HT-29 (cell line): ENCODE results near the gene PLA2G6. TPM values are rescaled to one million over a fixed set of nuclear protein-coding genes. Genes with fewer than 3 reads are reported as not detected.
"Not testable (repeated sequence)": the region's sequence is repeated elsewhere in the genome, so short reads cannot be mapped to it uniquely, and the experiment has no call there.

ENCODE experiments used
- DNase-seq: peaks from one replicate; pipeline ENCODE4 v3.0.0-alpha.2; 2015; ENCODE audit warnings: low spot score
- total RNA-seq: library from RNA; depleted of rRNA; stranded (reverse); fragments of >200 nt; shearing (Covaris generic); gene quantifications from 2 replicates; pipeline ENCODE4 v1.2.3, GENCODE V29; 2014

Gene PLA2G6
- total RNA-seq, 1 experiment from 2014 or later, result 16.1 TPM

DNA sequence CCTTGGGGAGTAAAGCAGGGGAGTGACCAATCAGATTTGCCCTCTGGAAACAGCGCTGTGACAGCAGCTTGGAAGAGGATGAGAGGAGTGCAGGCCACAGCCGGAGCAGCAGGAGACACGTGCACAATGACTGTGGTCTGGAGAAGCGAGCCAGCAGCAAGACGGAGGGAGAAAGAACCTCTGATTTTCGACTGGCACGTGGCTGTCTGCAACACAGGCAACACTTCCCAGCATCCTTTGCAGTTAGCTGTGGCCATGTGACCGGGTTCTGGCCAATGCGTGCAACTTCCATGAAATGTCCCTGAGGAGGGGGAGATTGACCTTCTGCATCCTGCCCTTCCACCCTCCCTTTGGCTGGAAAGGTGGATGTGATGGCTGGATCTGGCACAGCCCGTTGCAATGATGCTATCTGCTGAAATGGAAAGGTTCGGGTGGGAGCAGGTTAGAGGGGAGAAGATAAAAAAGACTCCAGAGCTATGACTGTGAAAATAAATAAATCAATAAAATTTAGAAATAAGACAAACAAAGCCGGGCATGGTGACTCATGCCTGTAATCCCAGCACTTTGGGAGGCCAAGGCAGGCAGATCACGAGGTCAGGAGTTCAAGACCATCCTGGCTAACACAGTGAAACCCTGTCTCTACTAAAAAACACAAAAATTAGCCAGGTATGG is 15.6 kb downstream of the PLA2G6 start:
- no peak for DNase-seq

DNA sequence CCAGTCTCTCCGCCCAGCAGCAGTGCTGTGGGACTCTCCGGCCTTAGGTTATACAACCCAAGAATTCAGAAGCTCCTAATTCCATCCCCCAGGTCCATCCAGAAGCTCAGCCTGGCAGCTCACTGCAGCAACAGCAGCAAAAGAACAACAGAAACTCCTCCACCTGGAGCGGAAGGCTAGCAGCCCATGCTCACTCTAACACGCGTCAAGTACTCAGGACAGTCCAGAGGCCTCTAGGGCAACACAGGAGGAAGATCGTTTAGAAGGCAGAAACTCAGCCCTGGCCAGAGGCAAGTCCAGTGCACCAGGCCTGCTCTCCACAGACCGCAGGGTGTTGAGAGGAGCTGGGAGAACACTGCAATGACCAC is 17.1 kb downstream of the PLA2G6 start:
- no peak for DNase-seq

DNA sequence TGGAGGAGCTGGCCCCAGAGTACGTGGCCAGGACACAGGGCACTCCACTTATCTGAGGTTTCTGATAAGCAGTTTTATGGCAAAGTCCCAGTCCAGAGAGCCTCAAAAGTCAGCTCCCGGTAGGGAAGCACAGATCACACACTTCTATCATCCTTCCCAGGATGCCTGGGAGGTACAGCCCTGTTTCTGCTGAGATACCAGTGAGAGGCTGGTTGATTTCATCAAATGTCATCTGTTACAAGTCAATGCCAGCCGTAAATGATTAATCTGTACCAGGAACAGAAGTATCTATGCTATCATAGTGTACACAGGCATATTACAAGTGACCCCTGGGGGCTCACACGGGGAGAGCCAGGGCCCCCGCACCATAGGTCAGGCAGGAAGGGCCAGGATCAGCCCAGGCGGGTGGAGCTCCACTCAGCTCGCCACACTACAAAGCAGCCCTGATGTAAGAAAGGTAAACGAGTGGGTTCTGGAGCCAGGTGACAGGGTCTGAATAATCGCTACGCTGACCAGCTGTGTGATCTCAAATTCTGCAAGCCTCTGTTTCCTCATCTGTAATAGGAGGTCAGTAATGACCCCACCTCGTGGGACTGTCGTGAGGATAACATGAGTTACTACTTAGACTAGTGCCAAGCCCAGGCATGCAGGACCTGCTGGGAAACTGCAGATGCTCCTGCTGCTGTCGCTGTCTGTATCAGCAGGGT is 17.6 kb downstream of the PLA2G6 start:
- no peak for DNase-seq

DNA sequence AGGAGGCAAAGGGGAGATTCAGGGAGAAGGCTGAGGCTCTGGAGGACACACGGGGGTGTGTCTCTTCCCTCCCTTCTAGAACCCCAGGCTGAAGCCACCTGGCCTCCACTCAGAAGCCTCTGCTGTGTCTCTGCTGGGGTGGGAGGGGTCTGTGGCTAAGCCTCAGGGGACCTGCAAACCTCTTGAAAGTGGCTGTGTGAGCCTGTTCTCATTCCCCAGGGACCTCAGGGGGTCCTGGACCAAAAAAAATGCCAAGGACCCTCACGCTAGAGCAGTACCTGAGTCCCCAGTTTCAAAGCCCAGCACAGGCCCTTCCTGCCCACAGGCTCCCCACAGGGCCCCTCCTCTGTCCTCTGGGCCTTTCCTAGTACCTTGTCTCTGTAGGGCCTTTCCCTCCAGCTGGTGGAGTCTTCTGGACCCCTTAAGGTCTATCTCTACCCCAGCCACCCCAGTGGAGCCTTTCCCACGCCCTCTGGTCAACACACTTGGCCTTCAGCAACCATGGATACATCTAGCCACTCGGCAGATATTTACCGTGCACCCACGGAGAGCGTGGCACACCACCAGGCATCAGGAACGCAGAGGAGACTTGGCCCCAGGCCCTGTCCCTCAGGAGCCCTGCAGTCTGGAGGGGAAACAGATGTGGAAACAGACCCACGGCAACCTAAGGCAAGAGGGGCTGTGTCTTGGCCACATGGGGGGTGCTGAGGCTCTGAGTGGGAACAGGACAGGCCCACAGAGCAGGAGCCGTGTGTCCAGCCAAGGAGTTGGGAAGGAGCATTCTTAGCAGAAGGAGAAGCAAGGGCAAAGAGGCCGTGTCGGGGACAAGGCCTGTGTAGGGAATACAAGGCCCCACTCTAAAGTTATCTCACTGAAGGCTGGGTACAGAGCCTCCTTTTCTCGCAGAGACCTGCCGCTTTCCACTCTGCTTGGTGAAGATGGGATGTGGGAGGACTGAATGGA is 18.5 kb downstream of the PLA2G6 start:
- no peak for DNase-seq

DNA sequence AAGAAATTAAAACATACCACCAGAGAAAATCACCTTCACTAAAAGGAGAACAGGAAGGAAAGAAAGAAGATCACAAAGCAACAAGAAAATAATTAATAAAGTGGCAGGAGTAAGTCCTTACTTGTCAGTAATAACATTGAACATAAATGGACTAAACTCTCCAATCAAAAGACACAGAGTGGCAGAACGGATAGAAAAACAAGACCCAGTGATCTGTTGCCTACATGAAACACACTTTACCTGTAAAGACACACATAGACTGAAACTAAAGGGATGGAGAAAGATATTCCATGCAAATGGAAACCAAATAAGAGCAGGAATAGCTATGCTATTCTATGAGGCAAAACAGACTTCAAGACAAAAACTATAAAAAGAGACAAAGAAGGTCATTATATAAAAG is 25.9 kb downstream of the PLA2G6 start:
- no peak for DNase-seq

DNA sequence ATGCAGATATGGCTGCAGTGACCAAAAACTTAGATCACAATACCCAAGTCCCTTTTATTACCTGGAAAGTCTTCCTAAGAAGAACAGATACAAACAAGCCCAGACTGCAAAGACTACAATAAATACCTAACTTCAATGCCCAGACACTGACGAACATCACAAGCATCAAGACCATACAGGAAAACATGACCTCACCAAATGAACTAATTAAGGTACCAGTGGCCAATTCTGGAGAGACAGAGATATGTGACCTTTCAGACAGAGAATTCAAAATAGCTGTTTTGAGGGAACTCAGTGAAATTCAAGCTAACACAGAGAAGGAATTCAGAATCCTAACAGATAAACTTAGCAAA is 27.1 kb downstream of the PLA2G6 start:
- DNase-seq, result not testable (repeated sequence)

DNA sequence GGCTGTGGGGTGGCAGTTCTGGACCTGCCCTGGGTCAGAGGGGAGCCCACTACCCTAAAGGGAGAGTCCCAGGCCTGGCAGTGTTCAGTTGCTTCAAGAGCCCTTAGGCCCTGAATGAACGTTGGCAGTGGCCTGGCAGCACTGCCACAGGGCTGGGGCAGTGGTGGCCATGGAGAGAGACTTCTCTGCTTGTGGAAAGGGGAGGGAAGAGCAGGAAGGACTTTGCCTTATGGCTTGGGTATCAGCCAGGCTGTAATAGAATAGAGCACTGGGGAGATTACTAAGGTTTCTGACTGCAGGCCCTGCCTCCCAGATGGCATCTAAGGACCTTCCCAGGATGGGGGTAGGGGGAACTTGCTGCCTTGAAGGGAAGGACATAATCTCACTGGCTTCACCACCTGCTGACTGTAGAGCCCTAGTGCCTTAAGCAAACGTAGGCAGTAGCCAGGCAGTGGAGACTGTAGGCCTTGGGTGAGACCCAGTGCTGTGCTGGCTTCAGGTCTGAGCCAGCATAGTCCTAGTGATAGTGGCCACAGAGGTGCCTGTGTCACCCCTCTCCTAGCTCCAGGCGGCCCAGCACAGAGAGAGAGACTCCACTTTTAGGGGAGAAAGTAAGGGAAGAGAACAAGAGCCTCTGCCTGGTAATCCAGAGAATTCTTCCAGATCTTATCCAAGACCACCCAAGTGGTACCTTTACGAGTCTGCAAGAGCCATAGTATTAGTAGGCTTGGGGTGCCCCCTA is 27.6 kb downstream of the PLA2G6 start:
- peak; percentile 55 for DNase-seq

DNA sequence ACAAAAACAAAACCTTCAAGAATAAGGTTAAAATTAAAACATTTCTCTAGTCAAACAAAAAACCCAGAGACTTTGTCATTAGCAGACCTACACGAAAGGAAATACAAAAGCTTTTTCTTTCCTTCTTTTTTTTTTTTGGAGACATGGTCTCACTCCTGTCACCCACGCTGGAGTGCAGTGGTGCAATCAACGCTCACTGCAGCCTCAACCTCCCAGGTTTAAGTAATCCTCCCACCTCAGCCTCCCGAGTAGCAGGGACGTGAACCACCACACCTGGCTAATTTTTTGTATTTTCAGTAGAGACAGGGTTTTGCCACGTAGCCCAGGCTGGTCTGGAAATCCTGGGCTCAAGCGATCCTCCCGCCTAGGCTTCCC is 30.5 kb downstream of the PLA2G6 start:
- DNase-seq, result no peak

DNA sequence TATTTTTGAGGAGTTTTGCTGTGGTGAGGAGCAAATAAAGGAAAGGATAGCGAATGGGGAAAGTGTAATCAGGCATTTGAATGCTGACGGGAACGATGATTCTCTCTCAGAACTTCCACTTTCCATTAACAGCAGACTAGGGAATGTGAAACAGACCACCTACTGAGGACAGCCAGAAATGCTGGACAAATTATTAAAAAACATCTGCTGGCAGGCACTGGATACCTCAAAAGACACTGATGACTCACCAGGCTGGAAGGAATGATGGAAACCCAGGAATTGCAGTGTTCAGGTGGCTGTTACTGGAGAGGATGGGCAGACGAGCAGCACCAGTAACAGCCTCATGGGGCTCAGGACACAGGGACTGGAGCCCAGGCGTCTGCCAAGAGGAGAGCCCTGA is 33.4 kb downstream of the PLA2G6 start:
- DNase-seq, result no peak

DNA sequence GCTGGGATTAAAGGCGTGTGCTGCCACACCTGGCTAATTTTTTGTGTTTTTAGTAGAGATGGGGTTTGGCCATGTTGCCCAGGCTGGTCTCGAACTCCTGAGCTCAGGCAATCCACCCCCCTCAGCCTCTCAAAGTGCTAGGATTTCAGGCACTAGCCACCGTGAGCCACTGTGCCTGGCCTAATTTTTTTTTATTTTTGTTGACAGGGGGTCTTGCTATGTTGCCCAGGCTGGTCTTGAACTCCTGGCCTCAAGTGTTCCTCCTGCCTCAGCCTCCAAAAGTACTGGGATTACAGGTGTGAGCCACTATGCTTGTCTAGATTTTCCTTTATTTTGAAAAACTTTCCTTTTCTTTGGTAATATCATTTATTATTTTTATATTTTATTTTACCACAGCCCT is 35.5 kb downstream of the PLA2G6 start:
- DNase-seq, result not testable (repeated sequence)

DNA sequence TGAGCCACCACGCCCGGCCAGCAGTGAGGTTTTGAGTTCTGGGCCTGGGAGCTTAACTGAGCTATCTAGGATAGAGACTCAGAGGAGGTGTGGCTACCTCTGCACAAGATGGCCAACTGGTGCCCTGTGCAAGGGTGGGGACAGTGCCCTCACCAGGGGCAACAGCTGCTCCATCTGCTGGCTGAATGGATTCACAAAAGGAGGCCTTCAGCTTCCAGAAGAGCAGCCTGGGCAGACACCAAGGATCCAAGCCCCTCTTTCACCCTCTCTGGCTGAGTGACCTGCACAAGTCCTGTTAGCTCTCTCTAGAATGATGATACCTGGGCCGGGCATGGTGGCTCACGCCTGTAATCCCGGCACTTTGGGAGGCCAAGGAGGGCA is 37.6 kb downstream of the PLA2G6 start:
- DNase-seq, result peak; percentile 50

DNA sequence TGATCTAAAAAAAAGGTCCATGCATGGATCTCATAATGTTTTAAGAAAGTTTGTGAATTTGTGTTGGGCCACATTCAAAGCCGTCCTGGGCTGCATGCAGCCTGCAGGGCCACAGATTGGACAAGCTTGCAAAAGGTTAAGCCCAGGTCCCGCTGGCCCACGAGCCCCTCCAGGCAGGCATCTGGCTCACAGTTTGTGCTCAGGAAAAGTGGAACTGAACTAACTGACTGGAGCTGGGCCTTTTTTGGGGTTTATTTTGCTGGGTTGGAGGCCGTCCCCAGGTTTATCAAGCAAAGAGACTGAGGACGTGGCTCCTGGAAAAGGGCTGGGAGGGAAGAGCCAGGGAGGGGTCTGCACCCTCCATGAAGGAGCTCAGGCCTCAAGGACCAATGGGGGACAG is 39.0 kb downstream of the PLA2G6 start:
- no peak for DNase-seq

DNA sequence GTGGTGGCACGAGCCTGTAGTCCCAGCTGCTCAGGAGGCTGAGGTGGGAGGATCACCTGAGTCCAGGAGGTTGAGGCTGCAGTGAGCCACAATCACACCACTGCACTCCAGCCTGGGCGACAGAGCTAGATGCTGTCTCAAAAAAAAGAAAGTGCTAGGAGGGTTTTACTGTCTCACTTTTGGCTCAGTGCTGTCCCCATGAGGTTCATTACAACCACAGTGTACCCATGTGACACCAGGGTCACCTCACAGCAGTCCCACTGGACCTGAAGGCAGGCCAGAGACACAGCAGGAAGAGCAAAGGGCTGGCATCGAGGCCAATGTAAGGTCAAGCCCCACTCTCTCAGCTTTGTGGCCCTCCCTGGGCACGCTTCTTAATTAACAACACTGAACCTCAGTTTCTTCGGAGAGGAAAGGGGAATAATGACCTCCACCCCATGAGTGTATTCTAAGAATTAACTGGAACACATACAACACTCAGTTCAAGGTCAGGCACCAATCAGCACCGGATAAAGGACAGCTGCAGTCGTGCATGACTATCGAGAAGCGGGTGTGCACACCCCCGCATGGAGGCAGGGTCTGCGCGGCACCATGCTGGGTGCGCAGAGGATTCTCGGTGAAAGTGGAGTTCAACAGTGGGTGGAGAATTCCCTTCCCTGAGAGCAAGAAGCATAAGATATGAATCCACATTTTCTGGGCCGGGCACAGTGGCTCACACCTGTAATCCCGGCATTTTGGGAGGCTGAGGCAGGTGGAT is 40.2 kb downstream of the PLA2G6 start:
- DNase-seq, result no peak

DNA sequence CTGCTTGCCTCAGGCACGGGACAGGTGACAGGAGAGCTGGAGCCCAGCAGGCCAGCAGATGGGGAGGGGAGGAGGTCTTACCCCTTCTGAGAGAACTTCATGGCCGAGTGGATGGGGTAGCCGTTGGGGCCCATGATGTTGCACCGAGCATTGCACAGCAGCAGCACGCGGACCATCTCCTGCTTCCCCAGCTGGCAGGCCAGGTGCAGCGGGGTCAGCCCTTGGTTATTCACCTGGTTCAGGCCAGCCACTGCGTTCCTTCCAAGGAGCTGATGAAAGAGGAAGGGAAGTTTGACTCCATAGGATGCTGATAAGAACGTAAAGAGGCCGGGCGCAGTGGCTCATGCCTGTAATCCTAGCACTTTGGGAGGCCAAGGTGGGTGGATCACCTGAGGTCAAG is 41.7 kb downstream of the PLA2G6 start:
- no peak for DNase-seq

DNA sequence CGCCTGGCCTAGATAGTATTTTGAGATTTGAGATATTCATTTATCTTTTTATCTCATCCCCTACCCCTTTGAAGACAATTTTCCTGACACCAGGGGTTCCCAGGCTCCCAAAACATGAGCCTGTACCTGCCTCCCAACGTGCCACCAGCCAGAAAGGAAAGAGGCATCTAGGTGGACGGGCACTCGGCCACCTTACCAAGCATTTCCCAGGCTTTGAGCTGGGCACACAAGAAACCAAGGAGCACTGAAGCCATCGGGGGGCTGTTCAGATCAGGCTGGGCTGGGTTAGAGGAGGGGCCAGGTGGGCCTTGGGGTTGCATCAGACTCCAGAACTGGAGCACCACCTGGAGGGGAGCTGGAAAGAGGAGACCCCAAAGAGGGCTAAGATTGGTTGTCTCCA is 42.7 kb downstream of the PLA2G6 start:
- no peak for DNase-seq

DNA sequence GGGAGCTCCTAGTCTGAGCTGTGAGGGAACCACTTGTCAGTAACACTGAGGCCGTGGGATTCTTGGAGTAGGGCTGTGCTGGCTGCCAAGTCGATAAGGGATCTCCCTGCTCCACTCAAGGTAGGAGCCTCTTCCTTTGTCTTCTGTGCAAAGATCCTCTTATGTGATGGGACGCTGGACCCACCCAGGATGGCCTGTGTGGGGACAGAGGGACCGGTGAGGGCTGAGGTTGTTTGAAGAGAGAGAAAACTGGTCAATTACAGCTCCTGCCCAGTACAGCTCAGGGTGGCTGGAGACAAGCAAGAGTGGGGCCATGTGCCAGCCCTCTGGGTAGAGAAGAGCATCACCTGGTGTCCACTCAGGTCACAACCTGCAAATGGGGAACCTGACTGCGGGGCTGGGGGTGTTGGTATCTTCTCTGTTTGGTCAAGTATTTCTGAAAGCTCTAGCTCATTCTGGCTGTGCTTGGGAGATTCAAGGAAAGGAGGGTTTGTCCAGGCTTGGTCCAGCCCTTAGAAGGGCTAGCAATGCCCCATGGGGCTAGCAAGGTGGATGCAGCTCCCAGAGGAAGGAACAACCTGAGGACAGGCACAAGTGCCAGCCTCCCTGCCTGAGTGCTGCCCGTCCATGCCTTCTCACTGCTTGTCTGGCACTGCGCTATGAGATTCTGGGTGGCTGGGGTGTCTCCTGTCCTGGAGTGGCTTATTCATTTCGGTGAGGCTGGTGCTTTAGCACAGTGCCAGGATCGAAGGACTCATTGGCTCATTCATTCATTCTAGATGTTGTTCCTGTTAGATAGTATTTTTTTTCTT is 43.5 kb downstream of the PLA2G6 start:
- no peak for DNase-seq

DNA sequence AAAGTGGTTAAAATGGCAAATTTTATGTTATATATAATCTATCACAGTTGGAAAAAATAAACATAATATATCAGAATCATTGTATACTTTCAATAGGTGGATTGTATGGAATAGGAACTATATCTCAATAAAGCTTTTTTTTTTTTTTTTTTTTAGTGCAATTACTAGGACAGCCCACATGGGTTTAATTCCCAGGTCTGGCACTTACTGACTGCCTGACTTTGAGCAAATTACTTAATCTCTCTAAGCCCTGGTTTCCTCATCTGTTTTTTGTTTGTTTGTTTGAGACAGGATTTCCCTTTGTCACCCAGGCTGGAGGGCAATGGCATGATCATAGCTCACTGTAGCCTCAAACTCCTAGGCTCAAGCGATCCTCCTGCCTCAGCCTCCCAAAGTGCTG is 45.0 kb downstream of the PLA2G6 start:
- DNase-seq, result no peak

DNA sequence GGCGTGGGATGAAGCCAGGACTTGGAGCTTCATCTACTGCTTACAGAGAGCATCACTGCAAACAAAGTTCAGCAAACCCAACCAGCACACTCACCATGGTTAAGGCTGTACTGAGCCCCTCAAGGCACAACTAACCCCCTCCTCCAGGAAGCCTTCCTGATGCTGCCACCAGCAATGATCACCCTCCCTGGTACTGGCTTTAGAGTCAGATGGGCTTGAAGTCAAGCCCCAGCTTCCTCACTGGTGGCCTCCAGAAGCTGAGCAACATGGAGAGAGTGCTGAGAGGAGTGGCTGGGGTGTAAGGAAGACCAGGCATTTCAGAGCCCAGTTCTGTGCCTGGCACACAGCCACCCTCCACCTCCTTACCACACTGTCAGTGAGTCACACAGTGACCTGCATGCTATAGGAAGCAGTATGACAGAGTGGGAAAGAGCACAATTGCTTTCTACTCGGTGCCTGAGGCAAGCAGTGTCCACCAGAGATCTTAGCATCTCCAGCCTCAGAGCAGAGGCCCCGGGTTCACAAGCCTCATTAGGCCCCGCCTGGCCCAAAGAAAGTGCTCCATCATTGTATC is 46.4 kb downstream of the PLA2G6 start:
- DNase-seq, result no peak

DNA sequence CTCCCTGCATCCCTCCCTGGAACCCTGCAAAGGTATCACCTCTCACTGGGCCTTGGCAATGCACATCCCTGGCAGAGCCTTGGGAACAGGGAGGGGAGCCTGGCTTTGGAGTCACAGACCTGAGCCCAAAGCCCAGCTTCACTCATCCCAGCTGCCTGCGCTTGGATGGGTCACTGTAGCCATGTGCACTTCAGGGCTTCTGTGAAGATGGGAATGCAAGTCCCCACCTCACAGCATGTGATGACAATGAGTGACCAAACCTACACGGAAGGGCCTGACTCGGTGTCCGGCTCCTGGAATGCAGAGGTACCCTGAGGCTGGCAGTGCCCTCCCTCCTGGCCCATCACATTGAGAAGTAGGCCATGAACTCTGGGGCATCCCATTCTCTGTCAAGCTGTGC is 48.3 kb downstream of the PLA2G6 start:
- no peak for DNase-seq

DNA sequence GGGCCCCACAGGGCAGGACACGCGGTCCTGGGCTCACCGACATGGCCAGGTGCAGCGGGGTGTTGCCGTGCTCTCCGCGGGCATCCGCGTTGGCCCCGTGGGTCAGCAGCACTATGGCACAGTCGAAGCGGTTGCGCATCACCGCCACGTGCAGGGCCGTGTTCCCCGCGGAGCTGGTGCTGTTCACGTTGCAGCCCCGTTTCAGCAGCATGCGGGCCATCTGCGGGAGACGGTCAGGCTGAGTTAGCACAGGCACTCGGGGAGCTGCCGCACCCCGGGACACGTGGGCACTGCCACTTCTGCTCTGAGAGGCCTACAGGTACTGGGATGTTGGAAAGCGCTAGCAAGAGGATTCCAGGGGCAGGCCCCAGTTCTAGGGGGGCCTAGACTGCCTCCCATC is 48.8 kb downstream of the PLA2G6 start:
- DNase-seq, result no peak
